Loucy (cell line): Measurements from ENCODE around the gene STXBP5.

ENCODE experiments used
- CTCF ChIP-seq: fragments of 200-600 bp; sonication (generic); conservative IDR thresholded peaks from 2 replicates; pipeline ENCODE4 v1.5.1; 2014; ENCODE audit warnings: mild to moderate bottlenecking, antibody characterized with exemption, low read length
- EZH2phosphoT487 ChIP-seq: fragments of 200-600 bp; IDR thresholded peaks from 2 replicates; pipeline ENCODE4 v1.6.1; 2018; ENCODE audit warnings: antibody characterized with exemption, mild to moderate bottlenecking, moderate library complexity, borderline replicate concordance

DNA sequence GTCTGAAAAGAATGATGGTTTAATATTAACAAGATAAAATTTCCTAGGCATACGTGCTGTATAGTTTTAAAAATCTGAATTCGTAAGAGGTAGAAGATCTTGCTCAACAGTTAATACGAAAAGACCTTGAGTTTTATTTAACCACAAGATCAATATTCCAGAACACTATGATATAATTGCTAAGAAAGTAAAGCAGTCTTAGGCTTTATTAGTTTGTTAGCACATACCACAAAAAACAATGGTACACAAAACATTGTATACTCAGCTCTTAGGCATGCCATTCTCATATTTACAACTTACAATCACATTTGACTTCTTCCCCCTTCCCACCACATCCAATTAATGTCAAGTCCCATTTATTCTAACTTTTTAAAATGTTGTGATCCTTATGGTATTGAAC, 24.4 kb upstream of the STXBP5 start:
- TF ChIP-seq CTCF (no peak), EZH2phosphoT487 (no peak)
